Cardiac muscle cell (in vitro differentiated cells and primary cell): ENCODE measurements around the gene ARHGEF11. TPM values are rescaled to one million over a fixed set of nuclear protein-coding genes. Genes with fewer than 3 reads are reported as not detected.
A peak's percentile ranks its signal among the peaks of the same experiment; 100 is the strongest.

Source experiments
- DNase-seq, 2 donors: peaks; one replicate each; pipeline versions ENCODE4 v3.0.0 to v3.0.0-alpha.2; 2010 to 2017; ENCODE audit warnings: low read depth in 1 of 2, low spot score in 1 of 2
- H3K27ac ChIP-seq: fragments of 200-600 bp; sonication (generic); 2 replicates; pipeline ENCODE4 v1.5.1; 2016
- H3K27me3 ChIP-seq: fragments of 200-600 bp; sonication (generic); 2 replicates; pipeline ENCODE4 v1.6.0; 2016; ENCODE audit warnings: control low read depth
- H3K36me3 ChIP-seq: fragments of 200-600 bp; sonication (generic); 2 replicates; pipeline ENCODE4 v1.5.1; 2016; ENCODE audit warnings: control low read depth
- H3K4me1 ChIP-seq: fragments of 200-600 bp; sonication (generic); 2 replicates; pipeline ENCODE4 v1.8.1; 2017; ENCODE audit warnings: low read depth, mild to moderate bottlenecking, mixed run types
- H3K4me3 ChIP-seq: fragments of 200-600 bp; sonication (generic); 2 replicates; pipeline ENCODE4 v1.5.1; 2016; ENCODE audit warnings: mild to moderate bottlenecking
- H3K9me3 ChIP-seq: fragments of 200-600 bp; sonication (generic); 2 replicates; pipeline ENCODE4 v1.5.1; 2017; ENCODE audit warnings: low read depth, mild to moderate bottlenecking, control low read depth
- CTCF ChIP-seq: IDR thresholded peaks from 2 replicates; pipeline ENCODE4 v1.5.1; 2012; ENCODE audit warnings: low read depth, mild to moderate bottlenecking, low read length
- polyA plus RNA-seq: library from polyadenylated mRNA; unstranded; fragments of >200 nt; fragmentation: Nextera tagmentation; extraction: Ambion mirVana; gene quantifications from 2 replicates; pipeline ENCODE4 v1.2.1, GENCODE V29; 2016
- total RNA-seq: library from RNA; depleted of rRNA; stranded (reverse); fragments of >200 nt; gene quantifications from 2 replicates; pipeline ENCODE4 v1.2.3, GENCODE V29; 2016

ARHGEF11 gene
- total and polyA plus RNA-seq, 2 experiments from 2014 or later, result 25.8 to 40.1 TPM

GRCh38 chr1:156913809-156914387 lies 131.6 kb downstream of the ARHGEF11 start:
- Histone ChIP-seq H3K9me3 (no peaks in the 10 kb centered on the region), H3K27ac (no peak overlapping the region), H3K27me3 (peaks cover 3% of the 10 kb centered on the region), H3K36me3 (no peaks in the 10 kb centered on the region), H3K4me1 (peaks cover 8% of the 10 kb centered on the region), H3K4me3 (no peak overlapping the region)
- TF ChIP-seq CTCF, result no peak
- DNase-seq, result no peak

GRCh38 chr1:156912861-156913808 lies 132.4 kb downstream of the ARHGEF11 start:
- peaks cover 8% of the 10 kb centered on the region for H3K4me1 ChIP-seq
- H3K36me3 ChIP-seq, result no peaks in the 10 kb centered on the region
- no peaks in the 10 kb centered on the region for H3K9me3 ChIP-seq
- no peak overlapping the region for H3K27ac ChIP-seq
- DNase-seq, result no peak
- TF ChIP-seq CTCF, result no peak
- H3K27me3 ChIP-seq, result peaks cover 3% of the 10 kb centered on the region
- H3K4me3 ChIP-seq, result no peak overlapping the region

DNA sequence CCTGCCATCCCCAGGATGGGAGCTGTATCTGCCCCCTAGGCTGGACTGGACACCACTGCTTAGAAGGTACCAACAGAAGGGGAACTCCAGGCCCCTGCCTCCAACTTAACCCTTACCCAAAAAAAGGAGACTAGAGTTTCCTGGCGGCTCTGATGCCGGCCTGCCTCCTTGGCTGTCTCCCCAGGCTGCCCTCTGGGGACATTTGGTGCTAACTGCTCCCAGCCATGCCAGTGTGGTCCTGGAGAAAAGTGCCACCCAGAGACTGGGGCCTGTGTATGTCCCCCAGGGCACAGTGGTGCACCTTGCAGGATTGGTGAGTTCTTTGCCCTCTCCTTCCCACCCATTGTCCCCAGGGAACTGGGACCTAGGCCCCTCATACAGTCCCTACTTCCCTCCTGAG lies 133.2 kb downstream of the ARHGEF11 start:
- no peak for TF ChIP-seq CTCF
- Histone ChIP-seq H3K27me3 (peaks cover 1% of the 10 kb centered on the region), H3K36me3 (no peaks in the 10 kb centered on the region), H3K4me3 (no peak overlapping the region), H3K4me1 (peaks cover 8% of the 10 kb centered on the region), H3K27ac (no peak overlapping the region), H3K9me3 (no peaks in the 10 kb centered on the region)
- no peak for DNase-seq

GRCh38 chr1:156911577-156912298 lies 133.8 kb downstream of the ARHGEF11 start:
- no peak overlapping the region for H3K27ac ChIP-seq
- H3K36me3 ChIP-seq, result no peaks in the 10 kb centered on the region
- no peak overlapping the region for H3K4me3 ChIP-seq
- no peaks in the 10 kb centered on the region for H3K27me3 ChIP-seq
- H3K9me3 ChIP-seq, result no peaks in the 10 kb centered on the region
- no peak for TF ChIP-seq CTCF
- peaks cover 8% of the 10 kb centered on the region for H3K4me1 ChIP-seq
- DNase-seq, result no peak

- peak; percentile 72 for TF ChIP-seq CTCF
- Histone ChIP-seq H3K4me1 (peaks cover 8% of the 10 kb centered on the region), H3K36me3 (no peaks in the 10 kb centered on the region), H3K4me3 (no peak overlapping the region), H3K27ac (no peak overlapping the region), H3K9me3 (no peaks in the 10 kb centered on the region), H3K27me3 (no peaks in the 10 kb centered on the region)
- peak in 1 of 2 donors; percentile 62 for DNase-seq
Observed at GRCh38 chr1:156910309-156910782, 135.2 kb downstream of the ARHGEF11 start.
